Activated T-helper 1 cell treated with anti-CD3 and anti-CD28 coated beads, Interleukin-12 subunit alpha, Interleukin-12 subunit beta, Interleukin-2, Interleukin-4 antibody, amounts not matched to agents 30 ng/mL and 10 ng/mL and 1 ng/mL, durations not matched to agents 14 hours and 24 hours and 36 hours (primary cell): ENCODE results near the gene MEG3. TPM values are rescaled to one million over a fixed set of nuclear protein-coding genes. Genes with fewer than 3 reads are reported as not detected.

Experiments used
- DNase-seq: peaks from one replicate; pipeline ENCODE4 v3.0.0; 2021; ENCODE audit warnings: low spot score
- H3K27ac Mint-ChIP-seq: one replicate; pipeline ENCODE4 v1.8.0; 2021; ENCODE audit warnings: mild to moderate bottlenecking, mixed read lengths
- H3K27me3 Mint-ChIP-seq: one replicate; pipeline ENCODE4 v1.8.0; 2022; ENCODE audit warnings: mild to moderate bottlenecking, moderate library complexity, mixed read lengths; ENCODE audit not compliant: insufficient read depth
- H3K36me3 Mint-ChIP-seq: one replicate; pipeline ENCODE4 v1.8.0; 2021; ENCODE audit warnings: low read depth, mixed read lengths
- H3K4me1 Mint-ChIP-seq: one replicate; pipeline ENCODE4 v1.8.0; 2021; ENCODE audit warnings: low read depth, mixed read lengths
- H3K4me3 Mint-ChIP-seq: one replicate; pipeline ENCODE4 v1.8.0; 2021; ENCODE audit warnings: mild to moderate bottlenecking, moderate library complexity, mixed read lengths
- H3K9me3 Mint-ChIP-seq: one replicate; pipeline ENCODE4 v1.8.0; 2021; ENCODE audit warnings: mixed read lengths
- intact Hi-C: fragments of 100-400 bp; cut with micrococcal nuclease; formaldehyde crosslinking; loops from one replicate; pipeline ENCODE4 v1.15.1; 2024
- total RNA-seq: library from RNA; stranded (reverse); gene quantifications from 2 replicates; pipeline ENCODE4 v1.2.3, GENCODE V29; 2022

Gene MEG3
- total RNA-seq, 1 donor from 2014 or later, result not detected

DNA sequence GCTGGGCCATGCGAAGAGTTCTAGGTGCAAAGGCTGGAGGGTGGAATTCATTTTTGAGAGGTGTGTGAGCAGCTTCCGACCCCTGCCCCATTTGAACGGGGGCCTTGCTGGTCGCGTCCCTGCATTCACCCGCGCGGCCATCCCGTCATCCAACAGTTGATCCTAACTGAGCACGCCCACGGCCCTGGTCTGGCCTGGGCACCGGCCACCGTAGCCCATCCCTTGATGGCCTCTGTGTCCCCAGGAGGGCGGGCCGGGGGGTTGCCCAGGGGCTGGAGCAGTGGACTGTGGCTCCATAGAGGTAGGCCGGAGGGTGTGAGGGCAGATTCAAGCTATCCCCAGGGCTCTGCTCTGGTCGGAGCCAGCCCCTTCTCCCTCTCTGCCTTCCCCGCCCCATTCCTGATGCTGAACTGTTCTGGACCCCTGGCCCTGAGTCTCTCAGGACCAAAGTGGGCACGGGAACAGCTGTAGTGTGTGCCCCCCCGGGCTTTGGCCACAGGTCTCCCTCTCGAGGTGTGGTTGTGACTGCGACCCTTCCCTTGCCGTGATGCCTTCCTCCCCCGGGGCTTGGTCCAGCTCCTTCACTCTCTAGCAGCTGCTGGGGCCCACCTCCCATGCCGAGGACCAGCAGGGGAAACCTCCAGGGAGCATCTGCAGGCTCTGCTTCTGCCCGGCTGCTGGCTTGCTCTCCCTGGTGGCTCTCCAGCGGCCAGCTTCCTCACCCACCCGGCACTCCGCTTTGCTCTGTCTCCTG, 9.1 kb downstream of the MEG3 start:
- no peak for DNase-seq
- Mint-ChIP-seq H3K36me3 (no peaks in the 10 kb centered on the region), H3K4me1 (no peaks in the 10 kb centered on the region), H3K9me3 (no peaks in the 10 kb centered on the region), H3K27me3 (peaks cover 2% of the 10 kb centered on the region), H3K27ac (no peak overlapping the region), H3K4me3 (no peak overlapping the region)
- intact Hi-C loops, result no loop called here

DNA sequence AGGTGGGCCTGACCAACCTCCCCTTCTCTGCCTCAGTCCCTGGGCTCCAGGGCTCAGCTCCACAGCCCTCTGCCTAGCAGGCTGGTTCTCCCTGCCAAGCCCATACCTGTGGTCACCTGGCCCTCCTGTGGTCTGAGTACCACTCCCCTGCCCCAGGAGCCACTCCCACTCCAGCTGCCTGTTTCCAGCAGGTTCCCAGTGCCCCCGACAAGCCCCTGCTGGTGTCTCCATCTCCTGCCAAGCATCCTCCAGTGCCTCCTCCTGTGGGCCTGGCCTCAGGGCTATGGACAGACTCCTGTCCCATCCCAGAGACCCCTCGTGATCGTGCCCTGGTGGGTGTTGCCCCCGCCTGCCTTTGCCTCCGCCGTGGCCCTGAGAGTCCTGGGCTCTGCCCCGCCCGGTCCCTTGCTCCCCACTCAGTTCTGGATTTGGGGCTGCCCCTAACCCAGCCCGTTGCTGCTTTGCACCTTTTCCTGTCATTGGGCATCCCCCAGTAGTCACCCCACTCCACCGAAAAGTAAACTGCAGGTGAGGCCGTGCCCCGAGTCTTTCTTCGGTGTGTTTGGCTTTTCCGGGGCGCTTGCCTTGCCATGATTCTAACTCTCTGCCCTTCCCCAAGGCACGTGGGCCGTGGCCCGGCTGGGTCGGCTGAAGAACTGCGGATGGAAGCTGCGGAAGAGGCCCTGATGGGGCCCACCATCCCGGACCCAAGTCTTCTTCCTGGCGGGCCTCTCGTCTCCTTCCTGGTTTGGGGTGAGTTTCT, 9.8 kb downstream of the MEG3 start:
- no peak overlapping the region for H3K4me3 Mint-ChIP-seq
- intact Hi-C loops, result no loop called here
- no peaks in the 10 kb centered on the region for H3K9me3 Mint-ChIP-seq
- no peaks in the 10 kb centered on the region for H3K36me3 Mint-ChIP-seq
- peaks cover 2% of the 10 kb centered on the region for H3K27me3 Mint-ChIP-seq
- no peak for DNase-seq
- no peak overlapping the region for H3K27ac Mint-ChIP-seq
- H3K4me1 Mint-ChIP-seq, result no peaks in the 10 kb centered on the region

DNA sequence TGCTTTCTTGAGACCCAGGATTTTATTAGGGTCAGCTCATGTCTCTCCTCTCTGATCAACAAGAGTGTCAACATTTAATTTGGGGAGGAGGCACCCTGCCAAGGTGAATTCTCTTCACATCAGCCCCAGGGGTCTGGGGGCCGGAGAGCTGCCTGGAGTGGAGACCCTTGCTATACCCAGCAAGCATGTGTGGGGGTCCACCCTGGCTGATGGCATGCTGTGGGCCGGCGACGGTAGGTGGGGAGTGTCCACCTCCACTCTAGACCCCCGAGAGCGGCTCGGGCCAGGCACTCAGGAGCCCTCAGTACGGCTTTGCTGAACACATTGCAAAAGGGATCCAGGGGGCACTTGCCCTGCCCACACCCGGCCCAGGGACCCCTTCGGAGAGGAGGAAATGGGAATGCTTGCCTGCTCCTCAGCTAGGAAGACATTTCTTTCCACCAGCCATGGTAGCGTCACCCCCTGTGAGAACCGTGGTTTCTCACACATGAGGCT, 10.4 kb downstream of the MEG3 start:
- H3K9me3 Mint-ChIP-seq, result no peaks in the 10 kb centered on the region
- intact Hi-C loops, result no loop called here
- H3K27me3 Mint-ChIP-seq, result peaks cover 2% of the 10 kb centered on the region
- no peaks in the 10 kb centered on the region for H3K36me3 Mint-ChIP-seq
- no peaks in the 10 kb centered on the region for H3K4me1 Mint-ChIP-seq
- no peak for DNase-seq
- H3K4me3 Mint-ChIP-seq, result no peak overlapping the region
- H3K27ac Mint-ChIP-seq, result no peak overlapping the region

DNA sequence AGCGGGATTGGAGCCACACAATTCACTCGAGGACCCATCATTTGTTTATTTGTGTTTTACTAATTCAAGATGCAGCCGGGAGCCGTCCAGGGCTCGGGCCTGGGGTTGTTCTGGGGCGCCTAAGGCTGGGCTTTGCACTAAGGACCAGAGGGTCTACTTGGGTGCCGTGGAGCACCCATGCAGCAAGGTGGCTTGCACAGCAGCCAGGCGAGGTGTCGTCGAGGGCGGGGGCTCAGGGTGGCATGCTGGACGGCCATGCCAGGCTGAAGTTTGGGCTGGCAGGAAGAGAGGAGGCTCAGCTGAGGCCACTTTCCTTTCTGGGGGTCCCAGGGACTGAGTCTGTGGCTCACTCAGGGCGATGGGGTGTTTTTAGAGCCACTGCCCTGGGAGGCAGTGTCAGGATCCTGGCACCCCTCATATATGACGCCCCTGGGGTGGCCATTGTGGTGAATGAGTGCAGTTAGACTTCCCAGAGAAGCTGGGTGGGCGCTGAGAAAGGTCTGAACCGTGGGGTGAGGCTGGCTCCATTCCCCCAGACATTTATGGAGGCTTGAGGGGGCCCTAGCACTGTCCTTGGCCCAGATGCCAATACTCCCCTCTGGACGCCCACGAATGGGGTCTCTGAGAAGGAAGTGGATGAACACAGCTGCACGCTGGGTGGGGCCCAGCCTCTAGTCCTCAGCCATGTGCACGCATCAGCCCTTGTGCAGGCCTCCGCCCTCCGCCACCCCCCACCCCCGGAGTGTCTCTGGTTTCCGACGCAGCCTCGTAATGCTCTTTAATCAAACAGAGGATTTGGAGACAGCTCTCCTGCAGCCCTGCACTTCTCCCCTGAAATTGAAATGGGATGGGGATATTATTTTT, 11.3 kb downstream of the MEG3 start:
- H3K27ac Mint-ChIP-seq, result no peak overlapping the region
- intact Hi-C loops, result no loop called here
- H3K9me3 Mint-ChIP-seq, result no peaks in the 10 kb centered on the region
- no peaks in the 10 kb centered on the region for H3K27me3 Mint-ChIP-seq
- no peak overlapping the region for H3K4me3 Mint-ChIP-seq
- DNase-seq, result no peak
- no peaks in the 10 kb centered on the region for H3K36me3 Mint-ChIP-seq
- no peaks in the 10 kb centered on the region for H3K4me1 Mint-ChIP-seq

DNA sequence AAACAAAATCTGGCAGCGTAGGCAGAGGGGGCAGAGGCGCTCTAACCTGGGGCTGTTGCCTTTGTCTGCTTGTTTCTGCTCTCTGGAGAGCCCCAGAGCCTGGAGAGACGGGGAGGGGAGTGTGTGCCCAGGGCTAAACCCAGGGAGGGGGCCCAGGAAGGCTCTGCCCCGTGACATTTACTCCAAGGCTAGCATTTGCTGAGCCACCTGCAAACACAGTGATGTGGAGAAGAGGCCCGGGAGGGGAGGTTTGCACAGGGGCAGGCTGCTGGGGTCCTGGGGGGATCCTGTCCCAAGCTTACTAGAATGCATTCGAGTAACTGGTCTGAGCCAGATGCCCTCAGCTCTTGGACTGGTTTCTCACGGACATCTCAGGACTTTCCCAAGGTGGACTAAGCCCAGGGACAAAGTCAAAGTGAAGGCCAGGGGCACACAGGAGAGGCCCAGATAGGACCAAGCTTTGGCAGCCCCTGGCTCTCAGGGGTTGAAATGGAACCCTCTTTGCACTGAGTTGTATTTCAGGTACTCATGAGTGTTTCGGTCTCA, 12.0 kb downstream of the MEG3 start:
- no peaks in the 10 kb centered on the region for H3K9me3 Mint-ChIP-seq
- H3K27ac Mint-ChIP-seq, result no peak overlapping the region
- H3K27me3 Mint-ChIP-seq, result peaks cover 2% of the 10 kb centered on the region
- intact Hi-C loops, result no loop called here
- no peaks in the 10 kb centered on the region for H3K4me1 Mint-ChIP-seq
- H3K36me3 Mint-ChIP-seq, result no peaks in the 10 kb centered on the region
- no peak for DNase-seq
- H3K4me3 Mint-ChIP-seq, result no peak overlapping the region

DNA sequence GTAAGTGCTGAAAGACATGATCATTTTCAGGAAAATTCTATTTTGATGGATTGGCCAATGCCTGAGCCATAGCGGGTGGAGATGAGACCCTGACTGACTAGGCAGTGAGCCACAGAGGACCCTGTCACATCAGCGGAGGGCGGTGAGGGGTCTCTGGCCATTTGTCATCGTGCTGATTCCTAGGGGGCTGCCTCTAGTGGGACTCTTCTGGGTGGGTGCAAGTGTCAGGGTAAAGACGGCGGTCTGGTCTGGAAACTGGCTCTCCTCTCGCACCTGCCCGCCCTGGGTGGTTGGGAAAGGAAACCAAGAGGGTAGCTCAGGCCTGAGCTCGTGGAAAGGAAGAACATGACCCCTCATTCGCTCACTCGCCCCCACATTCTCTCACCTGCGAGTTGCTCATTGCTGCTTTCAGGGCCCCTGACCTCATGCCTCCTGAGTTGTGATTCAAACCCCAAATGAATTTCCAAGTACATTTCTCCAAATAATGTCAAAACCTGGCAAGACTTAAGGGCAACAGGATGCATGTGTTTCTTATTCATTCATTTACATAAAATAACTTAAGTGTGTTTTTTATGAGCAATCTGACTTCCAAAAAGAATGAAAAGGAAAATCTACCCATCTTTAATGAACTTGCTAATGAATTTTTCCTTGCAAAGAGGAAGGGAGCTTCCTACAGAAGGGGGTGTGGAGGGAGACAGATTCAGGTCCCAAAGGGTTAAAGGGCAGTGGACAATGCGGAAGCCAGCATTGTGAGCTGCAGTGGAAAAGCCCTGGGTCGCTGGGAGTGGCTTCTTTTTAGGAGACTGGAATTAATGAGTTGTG, 12.8 kb downstream of the MEG3 start:
- Mint-ChIP-seq H3K27me3 (peaks cover 2% of the 10 kb centered on the region), H3K4me3 (no peak overlapping the region), H3K27ac (no peak overlapping the region), H3K36me3 (no peaks in the 10 kb centered on the region), H3K4me1 (no peaks in the 10 kb centered on the region), H3K9me3 (no peaks in the 10 kb centered on the region)
- intact Hi-C loops, result no loop called here
- DNase-seq, result no peak

DNA sequence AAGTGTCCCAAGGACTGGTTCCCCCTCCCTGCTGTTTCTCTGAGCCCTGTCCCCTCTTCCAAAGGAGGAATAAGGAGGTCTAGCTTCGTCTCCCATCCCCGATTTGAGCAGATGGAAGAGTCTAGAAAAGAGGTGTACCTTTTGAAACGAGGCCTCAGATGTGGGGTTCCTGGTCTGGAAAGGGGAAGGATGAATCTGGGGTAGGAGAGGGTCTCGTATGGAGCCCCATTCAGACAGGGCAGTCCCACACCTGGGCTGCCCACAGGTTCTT, 13.3 kb downstream of the MEG3 start:
- intact Hi-C loops, result no loop called here
- Mint-ChIP-seq H3K36me3 (no peaks in the 10 kb centered on the region), H3K4me1 (no peaks in the 10 kb centered on the region), H3K9me3 (no peaks in the 10 kb centered on the region), H3K27ac (no peak overlapping the region), H3K27me3 (peaks cover 2% of the 10 kb centered on the region), H3K4me3 (no peak overlapping the region)
- DNase-seq, result no peak

DNA sequence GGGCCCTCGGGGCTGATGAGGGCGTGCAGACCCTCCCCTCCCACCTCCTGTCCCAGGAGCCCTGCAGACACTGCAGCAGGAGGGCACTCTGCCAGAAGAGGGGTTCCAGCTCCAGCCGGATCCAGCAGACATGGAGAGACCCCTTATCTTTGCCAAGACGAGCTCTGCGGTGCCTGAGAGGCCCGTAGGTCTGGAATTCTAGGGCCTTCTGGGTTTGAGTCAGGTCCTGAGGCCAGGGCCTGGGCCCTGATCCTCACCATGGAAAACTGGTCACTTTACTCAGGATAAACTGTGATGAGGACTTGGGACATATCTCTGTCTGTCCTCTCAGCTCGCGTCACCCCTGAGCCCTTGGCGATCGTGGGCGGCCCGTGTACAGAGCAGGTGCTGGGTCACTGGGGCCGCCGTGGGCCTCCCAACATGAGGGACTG, 13.8 kb downstream of the MEG3 start:
- no peak for DNase-seq
- Mint-ChIP-seq H3K4me3 (no peak overlapping the region), H3K27me3 (peaks cover 2% of the 10 kb centered on the region), H3K4me1 (no peaks in the 10 kb centered on the region), H3K36me3 (no peaks in the 10 kb centered on the region), H3K27ac (no peak overlapping the region), H3K9me3 (no peaks in the 10 kb centered on the region)
- intact Hi-C loops, result no loop called here

DNA sequence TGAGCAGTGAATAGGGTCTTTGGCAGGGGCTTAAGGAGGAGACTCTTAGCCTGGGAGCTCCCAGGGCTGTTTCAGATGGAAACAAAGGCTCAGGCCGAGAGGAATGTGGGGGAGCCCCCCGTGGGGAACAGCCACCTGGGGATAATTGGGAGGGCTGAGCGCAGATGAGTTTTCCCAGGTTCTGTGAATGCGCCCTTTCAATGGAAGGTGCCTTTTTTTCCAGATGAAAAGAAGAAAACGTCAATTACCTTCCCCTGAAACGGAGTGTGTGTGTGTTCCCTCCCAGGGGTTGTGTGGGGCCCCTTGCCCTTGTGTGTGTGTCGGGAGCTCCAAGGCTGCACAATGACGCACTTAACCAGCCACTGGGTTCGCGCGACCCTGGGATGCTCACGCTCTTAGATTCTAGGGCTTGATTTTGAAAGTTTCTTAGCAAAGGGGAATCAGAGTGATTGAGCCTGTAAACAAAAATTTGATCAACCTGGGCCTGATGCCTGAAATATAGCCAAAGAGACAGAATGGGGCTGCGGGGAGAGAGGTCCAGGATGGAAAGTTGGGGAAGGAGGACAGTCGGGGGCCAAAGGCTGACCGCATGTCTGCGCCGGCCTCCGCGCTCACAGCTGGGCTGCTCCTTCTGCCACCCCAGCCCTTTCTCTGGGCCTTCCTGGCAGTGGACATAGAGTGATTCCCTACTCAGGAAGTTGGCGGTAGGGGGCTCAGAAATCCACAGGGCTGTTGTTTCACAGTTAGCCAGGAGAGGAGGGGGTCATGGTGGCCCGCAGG, 14.6 kb downstream of the MEG3 start:
- H3K9me3 Mint-ChIP-seq, result no peaks in the 10 kb centered on the region
- H3K4me3 Mint-ChIP-seq, result no peak overlapping the region
- no peaks in the 10 kb centered on the region for H3K4me1 Mint-ChIP-seq
- DNase-seq, result no peak
- intact Hi-C loops, result no loop called here
- H3K27me3 Mint-ChIP-seq, result peaks cover 2% of the 10 kb centered on the region
- no peaks in the 10 kb centered on the region for H3K36me3 Mint-ChIP-seq
- no peak overlapping the region for H3K27ac Mint-ChIP-seq

DNA sequence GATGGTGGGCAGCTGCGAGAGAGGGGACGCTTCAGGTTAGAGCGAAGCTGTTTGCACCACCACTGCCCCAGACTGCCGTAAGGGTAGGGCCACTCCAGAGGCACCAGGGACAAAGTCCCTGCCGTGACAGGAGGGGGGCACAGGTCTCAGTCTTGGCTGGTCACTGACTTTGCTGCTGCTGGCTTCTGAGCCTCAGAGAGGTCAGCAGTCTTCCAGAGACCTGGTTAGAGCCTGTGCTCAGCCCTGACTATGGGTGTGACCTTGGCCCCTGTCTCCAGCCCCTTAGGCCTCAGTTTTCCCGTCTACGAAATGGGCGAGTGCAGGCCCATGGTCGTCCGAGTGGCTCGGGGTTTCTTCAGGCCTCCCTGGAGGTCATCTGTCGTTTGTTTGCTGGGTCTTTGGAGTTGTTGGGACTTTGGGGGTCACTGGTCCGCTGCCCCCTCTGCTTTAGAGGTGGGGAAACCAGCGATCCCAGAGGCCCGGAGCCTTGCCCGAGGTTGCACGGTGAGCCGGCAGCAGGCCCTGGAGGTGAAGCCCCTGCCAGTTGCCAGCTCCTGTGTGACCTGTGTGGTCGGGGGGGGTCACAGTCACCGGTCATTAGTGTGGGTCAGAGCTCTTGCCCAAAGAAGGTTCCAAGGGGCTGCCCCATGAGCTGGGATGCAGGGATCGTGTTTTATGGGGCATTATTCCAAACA, 15.3 kb downstream of the MEG3 start:
- H3K4me3 Mint-ChIP-seq, result no peak overlapping the region
- H3K4me1 Mint-ChIP-seq, result no peaks in the 10 kb centered on the region
- no peak for DNase-seq
- intact Hi-C loops, result no loop called here
- H3K27me3 Mint-ChIP-seq, result peaks cover 2% of the 10 kb centered on the region
- H3K27ac Mint-ChIP-seq, result no peak overlapping the region
- H3K36me3 Mint-ChIP-seq, result no peaks in the 10 kb centered on the region
- no peaks in the 10 kb centered on the region for H3K9me3 Mint-ChIP-seq

DNA sequence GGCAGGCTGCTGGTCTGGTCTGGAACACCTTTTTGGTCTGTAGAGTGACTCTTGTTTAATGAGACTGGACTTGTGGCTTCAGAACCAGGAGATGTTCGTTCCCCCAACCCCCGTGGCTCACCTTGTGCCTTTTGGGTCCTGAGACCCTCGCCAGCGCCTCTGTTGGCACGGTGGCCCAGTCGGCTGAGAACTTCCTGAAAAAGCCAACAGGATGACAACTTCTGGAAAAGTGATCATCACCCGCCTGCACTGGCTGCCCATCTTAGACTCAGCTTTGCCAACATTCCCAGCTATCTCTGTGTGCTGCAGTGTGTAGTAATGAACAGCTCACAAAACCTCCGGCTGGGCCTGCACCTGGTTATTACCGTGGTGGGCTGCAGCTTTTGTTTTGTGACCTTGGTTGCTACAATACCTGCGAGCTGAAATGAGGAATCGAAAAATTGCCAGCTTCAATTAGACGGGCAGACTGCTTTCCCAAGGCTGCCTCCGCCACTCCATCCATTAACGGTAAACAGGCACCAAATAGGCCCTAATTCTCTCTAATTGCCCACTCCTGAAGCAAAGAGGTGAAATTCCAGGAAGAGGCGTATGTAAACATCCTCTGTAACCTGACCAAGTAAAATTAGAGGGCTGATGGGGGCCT, 16.0 kb downstream of the MEG3 start:
- Mint-ChIP-seq H3K27ac (no peak overlapping the region), H3K27me3 (peaks cover 2% of the 10 kb centered on the region), H3K4me3 (no peak overlapping the region), H3K9me3 (no peaks in the 10 kb centered on the region), H3K36me3 (no peaks in the 10 kb centered on the region), H3K4me1 (no peaks in the 10 kb centered on the region)
- intact Hi-C loops, result no loop called here
- no peak for DNase-seq
